HepG2 (cell line): Measurements from ENCODE around the gene BBS12. TPM values are rescaled to one million over a fixed set of nuclear protein-coding genes. Genes with fewer than 3 reads are reported as not detected.

ENCODE experiments used
- ATAC-seq: fragments of 200-7000 bp; cut with Tn5 transposase; 3 replicates; pipeline ENCODE4 v1.9.1; 2020; ENCODE audit warnings: mild to moderate bottlenecking, moderate library complexity
- BruUV-seq: library from RNA; stranded (reverse); fragments of 400-500 nt; replicated peaks from 2 replicates; lab custom pipeline; 2021; lab: Mats Ljungman, UMichigan
- CTCF ChIA-PET: fragments of 300-600 bp; formaldehyde crosslinking; extraction: SDS; loops from one replicate; lab custom pipeline; 2021; ENCODE audit warnings: low total read pairs, inconsistent platforms, low intra/inter-chr PET ratio; lab: Yijun Ruan, JAX
- POLR2A ChIA-PET: fragments of 350-600 bp; sonication (Branson Sonifier 250); formaldehyde crosslinking; loops from one replicate; lab custom pipeline; 2020; ENCODE audit warnings: antibody characterized with exemption, inconsistent platforms; lab: Yijun Ruan, JAX
- DNase-seq: peaks from one replicate; pipeline ENCODE4 v3.0.0-alpha.2; 2015; ENCODE audit warnings: low spot score
- FAIRE-seq: peaks from 3 replicates; lab custom pipeline; 2011; peaks lifted over from hg19 to GRCh38; lab: Jason Lieb, UNC
- H2AFZ ChIP-seq: one replicate; pipeline ENCODE4 v1.6.1; 2011; ENCODE audit warnings: low read length, inconsistent platforms
- H3K27ac ChIP-seq: fragments of 300-600 bp; 3 replicates; pipeline ENCODE4 v1.8.0; 2011; ENCODE audit warnings: mixed run types, mild to moderate bottlenecking, mixed read lengths, low read length, inconsistent platforms; ENCODE audit not compliant: insufficient read depth; ENCODE audit errors: extremely low read length
- H3K27me3 ChIP-seq, 2 experiments: fragments of 200-600 bp in 1 of 2; 2 replicates in 1 of 2; 3 replicates in 1 of 2; pipeline versions ENCODE4 v1.6.0 to v1.8.0; 2011; ENCODE audit warnings: low read length in 2 of 2, mild to moderate bottlenecking in 2 of 2, moderate library complexity in 2 of 2, inconsistent platforms in 1 of 2; ENCODE audit not compliant: insufficient read depth in 2 of 2, control insufficient read depth in 1 of 2
- H3K36me3 ChIP-seq, 2 experiments: fragments of 200-600 bp in 1 of 2; replicated peaks in 1 of 2; 2 replicates in 1 of 2; 3 replicates in 1 of 2; pipeline versions ENCODE4 v1.5.1 to v1.8.0; 2011; ENCODE audit warnings: low read length in 2 of 2, inconsistent platforms in 1 of 2; ENCODE audit not compliant: insufficient read depth in 2 of 2, control insufficient read depth in 1 of 2
- H3K4me1 ChIP-seq: 2 replicates; pipeline ENCODE4 v1.5.1; 2012; ENCODE audit warnings: low read length, inconsistent platforms; ENCODE audit not compliant: insufficient read depth
- H3K4me2 ChIP-seq: 2 replicates; pipeline ENCODE4 v1.6.0; 2011; ENCODE audit warnings: low read depth, low read length, inconsistent platforms
- H3K4me3 ChIP-seq, 3 experiments: fragments of 200-600 bp in 1 of 3; sonication (generic), shearing (Covaris generic) in 1 of 3; replicated peaks in 1 of 3; 2 replicates each; pipeline ENCODE4 v1.5.1; 2011 to 2016; ENCODE audit warnings: low read length in 3 of 3, inconsistent platforms in 2 of 3, low read depth in 2 of 3, mild to moderate bottlenecking in 2 of 3, control low read depth in 1 of 3, mixed read lengths in 1 of 3; ENCODE audit not compliant: insufficient read depth in 1 of 3
- H3K79me2 ChIP-seq: one replicate; pipeline ENCODE4 v1.6.1; 2011; ENCODE audit warnings: low read length, inconsistent platforms; ENCODE audit not compliant: insufficient read depth
- H3K9ac ChIP-seq: 2 replicates; pipeline ENCODE4 v1.6.0; 2011; ENCODE audit warnings: mild to moderate bottlenecking, low read depth, low read length, inconsistent platforms; ENCODE audit not compliant: insufficient read depth
- H3K9me3 ChIP-seq: 2 replicates; pipeline ENCODE4 v1.5.1; 2012; ENCODE audit warnings: mild to moderate bottlenecking, low read length
- H4K20me1 ChIP-seq: 2 replicates; pipeline ENCODE4 v1.6.0; 2011; ENCODE audit warnings: inconsistent platforms, mild to moderate bottlenecking, low read length, moderate library complexity; ENCODE audit not compliant: insufficient read depth
- CEBPB ChIP-seq: IDR thresholded peaks from 2 replicates; pipeline ENCODE4 v1.6.1; 2011; ENCODE audit warnings: low read depth, low read length, improper control_type of control experiment, borderline replicate concordance
- HMGA1 ChIP-seq: sonication (generic); formaldehyde crosslinking; conservative IDR thresholded peaks from 2 replicates; pipeline ENCODE4 v1.4.0; 2020; ENCODE audit warnings: missing genetic modification reagents
- NFATC3 ChIP-seq: sonication (generic); formaldehyde crosslinking; IDR thresholded peaks from 2 replicates; pipeline ENCODE4 v1.5.1; 2020; ENCODE audit warnings: mild to moderate bottlenecking, missing genetic modification reagents
- THAP11 ChIP-seq: IDR thresholded peaks from 2 replicates; pipeline ENCODE4 v1.6.1; 2016; ENCODE audit warnings: missing biosample characterization, missing genetic modification reagents
- ZNF101 ChIP-seq: sonication (generic); formaldehyde crosslinking; IDR thresholded peaks from 2 replicates; pipeline ENCODE4 v1.4.0; 2020; ENCODE audit warnings: mild to moderate bottlenecking, low read depth, missing genetic modification reagents, borderline replicate concordance
- WGBS: methylation state at CpG from one replicate; pipeline ENCODE4 v1.1.6; 2017; ENCODE audit warnings: low lambda C conversion rate; 5-methylcytosine and 5-hydroxymethylcytosine counted together
- in situ Hi-C: cut with HindIII; loops from 2 replicates; pipeline ENCODE4 v1.10.0; 2017; ENCODE audit warnings: low pct_unique_long_range_greater_than_20kb; ENCODE audit not compliant: extremely low pct_ligation_motif_present
- intact Hi-C: fragments of 100-400 bp; cut with micrococcal nuclease; formaldehyde crosslinking; loops from one replicate; pipeline ENCODE4 v1.10.0; 2022; ENCODE audit not compliant: unreplicated experiment
- polyA plus RNA-seq, 8 experiments: library from polyadenylated mRNA; depleted of rRNA in 3 of 8; stranded (reverse) in 7 of 8; unstranded in 1 of 8; fragments of >200 nt; fragmentation: Illumina TruSeq in 4 of 8; extraction: Trizol in 4 of 8; gene quantifications; 2 replicates each; pipeline versions ENCODE4 v1.2.1 to v1.2.3, GENCODE V29; 2011 to 2016; ENCODE audit warnings: low read depth in 4 of 8, missing spikeins in 1 of 8, mixed read lengths in 1 of 8; ENCODE audit not compliant: insufficient read depth in 1 of 8
- total RNA-seq, 5 experiments: library from RNA; depleted of rRNA; stranded (reverse); fragments of >200 nt; fragmentation: Illumina TruSeq; extraction: Trizol; gene quantifications; 2 replicates each; pipeline ENCODE4 v1.2.3, GENCODE V29; 2016; ENCODE audit warnings: low read depth in 1 of 5
- TF ChIP-seq, protein P1 (sequence below): sonication (generic); formaldehyde crosslinking; IDR thresholded peaks from 2 replicates; pipeline ENCODE4 v1.5.0; 2020; ENCODE audit warnings: mild to moderate bottlenecking, missing genetic modification reagents
- TF ChIP-seq, protein P2 (sequence below): sonication (generic); formaldehyde crosslinking; IDR thresholded peaks from 2 replicates; pipeline ENCODE4 v1.5.1; 2020; ENCODE audit warnings: missing genetic modification reagents, mild to moderate bottlenecking, borderline replicate concordance
- TF ChIP-seq, protein P3 (sequence below): sonication (generic); formaldehyde crosslinking; IDR thresholded peaks from 2 replicates; pipeline ENCODE4 v1.9.0; 2021; ENCODE audit warnings: mild to moderate bottlenecking, missing genetic modification reagents
- TF ChIP-seq, protein P4 (sequence below): sonication (generic); formaldehyde crosslinking; IDR thresholded peaks from 2 replicates; pipeline ENCODE4 v1.8.0; 2022; ENCODE audit warnings: missing genetic modification reagents, low read depth, mild to moderate bottlenecking, borderline replicate concordance
- TF ChIP-seq, protein P5 (sequence below): sonication (generic); formaldehyde crosslinking; IDR thresholded peaks from 2 replicates; pipeline ENCODE4 v1.5.1; 2020; ENCODE audit warnings: missing genetic modification reagents, mild to moderate bottlenecking, borderline replicate concordance

The BBS12 gene
- total and polyA plus RNA-seq, 2 of the 13 experiments (the other 11 are each of a cell fraction or from before 2014, with no cell fraction given) = 0.32 to 1.7 TPM

GRCh38 chr4:122712782-122713181 lies 19.7 kb upstream of the BBS12 start:
- Histone ChIP-seq H3K79me2 (no peaks in the 10 kb centered on the region), H3K9ac (no peak overlapping the region), H3K27me3 (no peaks in the 10 kb centered on the region; a peak in 1 of 5 replicates), H3K27ac (no peak overlapping the region), H4K20me1 (no peaks in the 10 kb centered on the region), H3K4me1 (no peaks in the 10 kb centered on the region), H3K4me3 (no peak overlapping the region), H3K36me3 (no peaks in the 10 kb centered on the region), H3K4me2 (no peak overlapping the region), H2AFZ (no peak overlapping the region), H3K9me3 (no peaks in the 10 kb centered on the region)
- in situ Hi-C loops (no loop called here), intact Hi-C loops (no loop called here)
- POLR2A ChIA-PET = no interaction called here
- CTCF ChIA-PET = no interaction called here
- FAIRE-seq = no peak
- WGBS = 34% methylated on average over 4 of the region's 4 CpGs
- no peak for DNase-seq
- no TSS peak for BruUV-seq
- TF ChIP-seq, protein P1, sequence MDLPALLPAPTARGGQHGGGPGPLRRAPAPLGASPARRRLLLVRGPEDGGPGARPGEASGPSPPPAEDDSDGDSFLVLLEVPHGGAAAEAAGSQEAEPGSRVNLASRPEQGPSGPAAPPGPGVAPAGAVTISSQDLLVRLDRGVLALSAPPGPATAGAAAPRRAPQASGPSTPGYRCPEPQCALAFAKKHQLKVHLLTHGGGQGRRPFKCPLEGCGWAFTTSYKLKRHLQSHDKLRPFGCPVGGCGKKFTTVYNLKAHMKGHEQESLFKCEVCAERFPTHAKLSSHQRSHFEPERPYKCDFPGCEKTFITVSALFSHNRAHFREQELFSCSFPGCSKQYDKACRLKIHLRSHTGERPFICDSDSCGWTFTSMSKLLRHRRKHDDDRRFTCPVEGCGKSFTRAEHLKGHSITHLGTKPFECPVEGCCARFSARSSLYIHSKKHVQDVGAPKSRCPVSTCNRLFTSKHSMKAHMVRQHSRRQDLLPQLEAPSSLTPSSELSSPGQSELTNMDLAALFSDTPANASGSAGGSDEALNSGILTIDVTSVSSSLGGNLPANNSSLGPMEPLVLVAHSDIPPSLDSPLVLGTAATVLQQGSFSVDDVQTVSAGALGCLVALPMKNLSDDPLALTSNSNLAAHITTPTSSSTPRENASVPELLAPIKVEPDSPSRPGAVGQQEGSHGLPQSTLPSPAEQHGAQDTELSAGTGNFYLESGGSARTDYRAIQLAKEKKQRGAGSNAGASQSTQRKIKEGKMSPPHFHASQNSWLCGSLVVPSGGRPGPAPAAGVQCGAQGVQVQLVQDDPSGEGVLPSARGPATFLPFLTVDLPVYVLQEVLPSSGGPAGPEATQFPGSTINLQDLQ (CRISPR knock-in tag) = no peak
- TF ChIP-seq, protein P2, sequence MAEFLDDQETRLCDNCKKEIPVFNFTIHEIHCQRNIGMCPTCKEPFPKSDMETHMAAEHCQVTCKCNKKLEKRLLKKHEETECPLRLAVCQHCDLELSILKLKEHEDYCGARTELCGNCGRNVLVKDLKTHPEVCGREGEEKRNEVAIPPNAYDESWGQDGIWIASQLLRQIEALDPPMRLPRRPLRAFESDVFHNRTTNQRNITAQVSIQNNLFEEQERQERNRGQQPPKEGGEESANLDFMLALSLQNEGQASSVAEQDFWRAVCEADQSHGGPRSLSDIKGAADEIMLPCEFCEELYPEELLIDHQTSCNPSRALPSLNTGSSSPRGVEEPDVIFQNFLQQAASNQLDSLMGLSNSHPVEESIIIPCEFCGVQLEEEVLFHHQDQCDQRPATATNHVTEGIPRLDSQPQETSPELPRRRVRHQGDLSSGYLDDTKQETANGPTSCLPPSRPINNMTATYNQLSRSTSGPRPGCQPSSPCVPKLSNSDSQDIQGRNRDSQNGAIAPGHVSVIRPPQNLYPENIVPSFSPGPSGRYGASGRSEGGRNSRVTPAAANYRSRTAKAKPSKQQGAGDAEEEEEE (CRISPR knock-in tag) = no peak
- TF ChIP-seq, protein P3, sequence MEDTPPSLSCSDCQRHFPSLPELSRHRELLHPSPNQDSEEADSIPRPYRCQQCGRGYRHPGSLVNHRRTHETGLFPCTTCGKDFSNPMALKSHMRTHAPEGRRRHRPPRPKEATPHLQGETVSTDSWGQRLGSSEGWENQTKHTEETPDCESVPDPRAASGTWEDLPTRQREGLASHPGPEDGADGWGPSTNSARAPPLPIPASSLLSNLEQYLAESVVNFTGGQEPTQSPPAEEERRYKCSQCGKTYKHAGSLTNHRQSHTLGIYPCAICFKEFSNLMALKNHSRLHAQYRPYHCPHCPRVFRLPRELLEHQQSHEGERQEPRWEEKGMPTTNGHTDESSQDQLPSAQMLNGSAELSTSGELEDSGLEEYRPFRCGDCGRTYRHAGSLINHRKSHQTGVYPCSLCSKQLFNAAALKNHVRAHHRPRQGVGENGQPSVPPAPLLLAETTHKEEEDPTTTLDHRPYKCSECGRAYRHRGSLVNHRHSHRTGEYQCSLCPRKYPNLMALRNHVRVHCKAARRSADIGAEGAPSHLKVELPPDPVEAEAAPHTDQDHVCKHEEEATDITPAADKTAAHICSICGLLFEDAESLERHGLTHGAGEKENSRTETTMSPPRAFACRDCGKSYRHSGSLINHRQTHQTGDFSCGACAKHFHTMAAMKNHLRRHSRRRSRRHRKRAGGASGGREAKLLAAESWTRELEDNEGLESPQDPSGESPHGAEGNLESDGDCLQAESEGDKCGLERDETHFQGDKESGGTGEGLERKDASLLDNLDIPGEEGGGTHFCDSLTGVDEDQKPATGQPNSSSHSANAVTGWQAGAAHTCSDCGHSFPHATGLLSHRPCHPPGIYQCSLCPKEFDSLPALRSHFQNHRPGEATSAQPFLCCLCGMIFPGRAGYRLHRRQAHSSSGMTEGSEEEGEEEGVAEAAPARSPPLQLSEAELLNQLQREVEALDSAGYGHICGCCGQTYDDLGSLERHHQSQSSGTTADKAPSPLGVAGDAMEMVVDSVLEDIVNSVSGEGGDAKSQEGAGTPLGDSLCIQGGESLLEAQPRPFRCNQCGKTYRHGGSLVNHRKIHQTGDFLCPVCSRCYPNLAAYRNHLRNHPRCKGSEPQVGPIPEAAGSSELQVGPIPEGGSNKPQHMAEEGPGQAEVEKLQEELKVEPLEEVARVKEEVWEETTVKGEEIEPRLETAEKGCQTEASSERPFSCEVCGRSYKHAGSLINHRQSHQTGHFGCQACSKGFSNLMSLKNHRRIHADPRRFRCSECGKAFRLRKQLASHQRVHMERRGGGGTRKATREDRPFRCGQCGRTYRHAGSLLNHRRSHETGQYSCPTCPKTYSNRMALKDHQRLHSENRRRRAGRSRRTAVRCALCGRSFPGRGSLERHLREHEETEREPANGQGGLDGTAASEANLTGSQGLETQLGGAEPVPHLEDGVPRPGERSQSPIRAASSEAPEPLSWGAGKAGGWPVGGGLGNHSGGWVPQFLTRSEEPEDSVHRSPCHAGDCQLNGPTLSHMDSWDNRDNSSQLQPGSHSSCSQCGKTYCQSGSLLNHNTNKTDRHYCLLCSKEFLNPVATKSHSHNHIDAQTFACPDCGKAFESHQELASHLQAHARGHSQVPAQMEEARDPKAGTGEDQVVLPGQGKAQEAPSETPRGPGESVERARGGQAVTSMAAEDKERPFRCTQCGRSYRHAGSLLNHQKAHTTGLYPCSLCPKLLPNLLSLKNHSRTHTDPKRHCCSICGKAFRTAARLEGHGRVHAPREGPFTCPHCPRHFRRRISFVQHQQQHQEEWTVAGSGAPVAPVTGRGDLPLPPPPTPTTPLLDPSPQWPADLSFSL (CRISPR knock-in tag) = no peak
- TF ChIP-seq THAP11 (CRISPR knock-in tag) = no peak
- TF ChIP-seq ZNF101 (CRISPR knock-in tag) = no peak
- TF ChIP-seq, protein P4, sequence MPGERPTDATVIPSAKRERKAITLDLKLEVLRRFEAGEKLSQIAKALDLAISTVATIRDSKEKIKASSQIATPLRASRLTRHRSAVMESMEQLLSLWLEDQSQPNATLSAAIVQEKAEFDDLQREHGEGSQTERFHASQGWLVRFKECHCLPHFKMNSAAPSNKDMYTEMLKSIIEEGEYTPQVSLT = no peak
- no peak for TF ChIP-seq CEBPB
- TF ChIP-seq, protein P5, sequence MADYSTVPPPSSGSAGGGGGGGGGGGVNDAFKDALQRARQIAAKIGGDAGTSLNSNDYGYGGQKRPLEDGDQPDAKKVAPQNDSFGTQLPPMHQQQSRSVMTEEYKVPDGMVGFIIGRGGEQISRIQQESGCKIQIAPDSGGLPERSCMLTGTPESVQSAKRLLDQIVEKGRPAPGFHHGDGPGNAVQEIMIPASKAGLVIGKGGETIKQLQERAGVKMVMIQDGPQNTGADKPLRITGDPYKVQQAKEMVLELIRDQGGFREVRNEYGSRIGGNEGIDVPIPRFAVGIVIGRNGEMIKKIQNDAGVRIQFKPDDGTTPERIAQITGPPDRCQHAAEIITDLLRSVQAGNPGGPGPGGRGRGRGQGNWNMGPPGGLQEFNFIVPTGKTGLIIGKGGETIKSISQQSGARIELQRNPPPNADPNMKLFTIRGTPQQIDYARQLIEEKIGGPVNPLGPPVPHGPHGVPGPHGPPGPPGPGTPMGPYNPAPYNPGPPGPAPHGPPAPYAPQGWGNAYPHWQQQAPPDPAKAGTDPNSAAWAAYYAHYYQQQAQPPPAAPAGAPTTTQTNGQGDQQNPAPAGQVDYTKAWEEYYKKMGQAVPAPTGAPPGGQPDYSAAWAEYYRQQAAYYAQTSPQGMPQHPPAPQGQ (CRISPR knock-in tag) = no peak
- TF ChIP-seq NFATC3 = no peak
- TF ChIP-seq HMGA1 (CRISPR knock-in tag) = no peak
- ATAC-seq = no peak
